Nephron progenitor cell (in vitro differentiated cells): ENCODE data around the gene TRMT2B.
A peak's percentile ranks its signal among the peaks of the same experiment; 100 is the strongest.

Experiments
- DNase-seq: peaks from one replicate; pipeline ENCODE4 v3.0.0; 2021
- H3K27ac Mint-ChIP-seq: 2 replicates; pipeline ENCODE4 v1.8.0; 2021; ENCODE audit warnings: mild to moderate bottlenecking, moderate library complexity, mixed read lengths
- H3K27me3 Mint-ChIP-seq: 2 replicates; pipeline ENCODE4 v1.8.0; 2021; ENCODE audit warnings: mild to moderate bottlenecking, low read depth, mixed read lengths; ENCODE audit not compliant: poor library complexity
- H3K36me3 Mint-ChIP-seq: 2 replicates; pipeline ENCODE4 v1.8.0; 2021; ENCODE audit warnings: low read depth, mixed read lengths
- H3K4me1 Mint-ChIP-seq: 2 replicates; pipeline ENCODE4 v1.8.0; 2021; ENCODE audit warnings: mixed read lengths
- H3K4me3 Mint-ChIP-seq: 2 replicates; pipeline ENCODE4 v1.8.0; 2021; ENCODE audit warnings: mild to moderate bottlenecking, moderate library complexity, mixed read lengths
- H3K9me3 Mint-ChIP-seq: 2 replicates; pipeline ENCODE4 v1.8.0; 2021; ENCODE audit warnings: mild to moderate bottlenecking, moderate library complexity, mixed read lengths
- TF ChIP-seq, protein P1 (sequence below): fragments of 200-600 bp; sonication (generic); IDR thresholded peaks from 2 replicates; pipeline ENCODE4 v1.5.0; 2021; ENCODE audit warnings: antibody characterized with exemption

TRMT2B gene

DNA sequence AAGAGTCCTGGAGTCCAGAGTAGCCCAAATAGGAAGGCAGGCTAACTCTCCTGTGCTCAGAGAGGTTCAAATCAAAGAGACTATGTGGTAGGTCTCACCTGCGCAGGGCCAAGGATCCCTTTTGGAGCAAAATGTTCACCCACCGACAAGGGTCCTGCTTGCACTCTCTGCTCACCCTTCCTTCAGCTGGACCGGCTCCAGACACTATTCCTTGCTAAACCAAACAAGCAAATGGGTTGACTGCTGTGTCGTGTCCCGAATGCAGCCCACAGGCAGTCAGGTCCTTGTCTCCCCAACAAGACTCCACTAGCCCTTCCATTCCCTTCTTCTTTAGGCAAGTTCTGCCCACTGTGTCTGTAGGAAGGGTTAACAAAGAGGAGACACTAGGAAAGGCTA is 760 bp downstream of the TRMT2B start:
- Mint-ChIP-seq H3K27ac (no peak overlapping the region), H3K9me3 (peaks cover 56% of the 10 kb centered on the region), H3K36me3 (peaks cover 7% of the 10 kb centered on the region), H3K4me1 (no peaks in the 10 kb centered on the region), H3K27me3 (peaks cover 3% of the 10 kb centered on the region), H3K4me3 (peak overlapping the region; percentile 86)
- DNase-seq: no peak
- TF ChIP-seq, protein P1, sequence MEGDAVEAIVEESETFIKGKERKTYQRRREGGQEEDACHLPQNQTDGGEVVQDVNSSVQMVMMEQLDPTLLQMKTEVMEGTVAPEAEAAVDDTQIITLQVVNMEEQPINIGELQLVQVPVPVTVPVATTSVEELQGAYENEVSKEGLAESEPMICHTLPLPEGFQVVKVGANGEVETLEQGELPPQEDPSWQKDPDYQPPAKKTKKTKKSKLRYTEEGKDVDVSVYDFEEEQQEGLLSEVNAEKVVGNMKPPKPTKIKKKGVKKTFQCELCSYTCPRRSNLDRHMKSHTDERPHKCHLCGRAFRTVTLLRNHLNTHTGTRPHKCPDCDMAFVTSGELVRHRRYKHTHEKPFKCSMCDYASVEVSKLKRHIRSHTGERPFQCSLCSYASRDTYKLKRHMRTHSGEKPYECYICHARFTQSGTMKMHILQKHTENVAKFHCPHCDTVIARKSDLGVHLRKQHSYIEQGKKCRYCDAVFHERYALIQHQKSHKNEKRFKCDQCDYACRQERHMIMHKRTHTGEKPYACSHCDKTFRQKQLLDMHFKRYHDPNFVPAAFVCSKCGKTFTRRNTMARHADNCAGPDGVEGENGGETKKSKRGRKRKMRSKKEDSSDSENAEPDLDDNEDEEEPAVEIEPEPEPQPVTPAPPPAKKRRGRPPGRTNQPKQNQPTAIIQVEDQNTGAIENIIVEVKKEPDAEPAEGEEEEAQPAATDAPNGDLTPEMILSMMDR: no peak

DNA sequence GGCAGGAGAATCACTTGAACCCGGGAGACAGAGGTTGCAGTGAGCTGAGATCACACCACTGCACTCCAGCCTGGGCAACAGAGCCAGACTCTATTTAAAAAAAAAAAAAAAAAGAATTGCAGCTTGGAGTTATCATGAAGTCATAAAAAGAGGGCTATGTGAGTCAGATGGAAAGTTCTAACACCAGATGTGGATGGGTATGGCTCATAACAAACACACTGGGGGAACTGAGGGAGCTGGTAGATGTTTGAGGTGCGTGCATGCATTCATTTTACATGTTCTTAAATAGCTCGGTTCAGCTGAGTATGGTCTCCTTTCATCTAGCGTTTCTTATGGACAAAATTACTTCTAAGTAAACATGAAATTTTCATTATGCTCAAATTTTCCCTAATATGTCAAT is 11.7 kb downstream of the TRMT2B start:
- DNase-seq: no peak
- no peaks in the 10 kb centered on the region for H3K27me3 Mint-ChIP-seq
- no peak overlapping the region for H3K4me3 Mint-ChIP-seq
- no peaks in the 10 kb centered on the region for H3K4me1 Mint-ChIP-seq
- peaks cover 45% of the 10 kb centered on the region for H3K9me3 Mint-ChIP-seq
- no peak overlapping the region for H3K27ac Mint-ChIP-seq
- H3K36me3 Mint-ChIP-seq: peaks cover 35% of the 10 kb centered on the region
- TF ChIP-seq, protein P1: no peak

DNA sequence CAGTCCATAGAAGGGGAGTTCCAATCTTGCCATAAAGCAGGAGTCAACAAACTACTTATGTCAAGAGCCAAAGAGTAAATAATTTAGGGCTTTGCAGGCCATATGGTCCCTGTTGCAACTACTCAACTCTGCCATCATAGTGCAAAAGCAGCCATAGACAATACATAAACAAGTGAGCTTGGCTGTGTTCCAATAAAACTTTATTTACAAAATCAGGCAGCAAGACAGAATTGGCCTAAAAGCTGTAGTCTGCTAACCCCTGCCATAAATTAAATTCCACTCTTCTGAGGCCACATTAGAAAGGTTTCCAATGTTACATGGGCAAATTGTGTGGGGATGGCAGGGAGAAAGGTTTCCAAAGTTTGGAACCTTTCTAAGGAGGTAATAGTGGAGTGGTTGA is 14.7 kb downstream of the TRMT2B start:
- Mint-ChIP-seq H3K4me3 (no peak overlapping the region), H3K27ac (no peak overlapping the region), H3K27me3 (no peaks in the 10 kb centered on the region), H3K36me3 (peaks cover 35% of the 10 kb centered on the region), H3K4me1 (no peaks in the 10 kb centered on the region), H3K9me3 (peaks cover 33% of the 10 kb centered on the region)
- TF ChIP-seq, protein P1: no peak
- DNase-seq: no peak

DNA sequence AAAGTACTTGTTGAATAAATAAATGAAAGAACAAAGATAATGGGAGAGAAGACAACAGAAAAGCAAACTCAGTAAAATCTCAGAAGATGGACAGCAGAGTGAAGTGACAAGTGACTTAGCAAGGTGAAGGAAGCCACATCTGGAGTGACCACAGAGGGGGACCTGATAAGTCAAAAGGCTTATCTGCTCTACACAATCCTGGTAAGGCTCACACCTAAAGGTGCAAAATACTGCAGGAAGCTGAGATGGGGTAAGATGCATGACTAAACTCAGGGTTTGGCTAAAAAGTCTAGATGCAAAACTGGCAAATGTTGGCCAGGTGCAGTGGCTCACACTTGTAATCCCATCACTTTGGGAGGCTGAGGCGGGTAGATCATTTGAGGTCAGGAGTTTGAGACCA is 22.2 kb downstream of the TRMT2B start:
- Mint-ChIP-seq H3K9me3 (peaks cover 44% of the 10 kb centered on the region), H3K4me1 (no peaks in the 10 kb centered on the region), H3K36me3 (peaks cover 44% of the 10 kb centered on the region), H3K27ac (no peak overlapping the region), H3K27me3 (no peaks in the 10 kb centered on the region), H3K4me3 (no peak overlapping the region)
- DNase-seq: no peak
- TF ChIP-seq, protein P1: no peak

DNA sequence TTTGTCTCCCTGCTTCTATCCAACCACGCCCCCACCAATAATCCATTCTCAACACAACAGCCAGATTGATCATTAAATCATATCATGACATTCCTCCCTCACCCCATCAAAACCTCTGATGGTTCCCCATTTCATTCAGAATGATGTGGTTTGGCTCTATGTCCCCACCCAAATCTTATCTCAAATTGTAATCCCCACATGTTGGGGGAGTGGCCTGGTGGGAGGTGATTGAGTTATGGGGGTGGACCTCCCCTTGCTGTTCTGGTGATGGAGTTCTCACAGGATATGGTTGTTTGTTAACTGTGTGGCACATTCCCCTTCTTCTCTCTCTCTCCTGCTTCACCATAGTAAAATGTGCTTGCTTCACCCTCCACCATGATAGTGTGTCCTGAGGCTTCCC is 23.3 kb downstream of the TRMT2B start:
- Mint-ChIP-seq H3K9me3 (peaks cover 44% of the 10 kb centered on the region), H3K27me3 (no peaks in the 10 kb centered on the region), H3K4me3 (no peak overlapping the region), H3K27ac (no peak overlapping the region), H3K36me3 (peaks cover 42% of the 10 kb centered on the region), H3K4me1 (no peaks in the 10 kb centered on the region)
- TF ChIP-seq, protein P1: no peak
- no peak for DNase-seq

DNA sequence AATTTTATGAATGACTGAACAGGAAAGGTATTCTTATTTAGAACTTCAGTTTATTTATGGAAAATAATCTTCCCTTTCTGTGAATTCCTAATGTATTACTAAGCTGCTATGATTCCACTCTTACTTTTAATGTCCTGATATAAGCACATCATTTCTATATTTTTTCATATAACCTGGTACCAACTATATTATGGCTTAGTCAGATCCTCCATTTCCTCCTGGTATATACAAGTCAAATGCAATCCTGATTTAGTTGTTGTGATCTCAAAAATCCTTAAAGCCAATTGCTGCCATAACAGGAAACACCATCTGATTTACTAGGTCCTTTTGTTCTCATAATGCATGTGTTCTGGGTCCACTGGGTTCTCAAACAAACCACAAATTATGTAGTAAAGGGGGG is 26.8 kb downstream of the TRMT2B start:
- Mint-ChIP-seq H3K4me1 (no peaks in the 10 kb centered on the region), H3K27me3 (no peaks in the 10 kb centered on the region), H3K9me3 (peaks cover 58% of the 10 kb centered on the region), H3K27ac (no peak overlapping the region), H3K36me3 (peaks cover 49% of the 10 kb centered on the region), H3K4me3 (no peak overlapping the region)
- TF ChIP-seq, protein P1: no peak
- no peak for DNase-seq
